NCI-H2107 (cell line): ENCODE data around the gene TRIM5.
"Not testable (repeated sequence)": the region's sequence is repeated elsewhere in the genome, so short reads cannot be mapped to it uniquely, and the experiment has no call there.

ENCODE experiments used
- DNase-seq: peaks from one replicate; lab custom pipeline; 2025; lab: John Stamatoyannopoulos, UW

TRIM5 gene

GRCh38 chr11:5684646-5685362 is at the start of gene TRIM5:
TSS of gene TRIM5 (minus strand) at chr11:5685074. CDS start at chr11:5680177, 4,897 bp downstream.
- no peak for DNase-seq

GRCh38 chr11:5727691-5728090 is 42.8 kb upstream of the TRIM5 start:
- no peak for DNase-seq

GRCh38 chr11:5726351-5726750 is 41.5 kb upstream of the TRIM5 start:
- no peak for DNase-seq

GRCh38 chr11:5722622-5723021 is 37.7 kb upstream of the TRIM5 start:
- no peak for DNase-seq

- no peak for DNase-seq
Observed at GRCh38 chr11:5719703-5720495, 35.0 kb upstream of the TRIM5 start.

- not testable (repeated sequence) for DNase-seq
Observed at GRCh38 chr11:5716518-5716917, 31.6 kb upstream of the TRIM5 start.

- DNase-seq: no peak
Observed at GRCh38 chr11:5713695-5714094, 28.8 kb upstream of the TRIM5 start.

- DNase-seq: no peak
Observed at GRCh38 chr11:5712507-5712906, 27.6 kb upstream of the TRIM5 start.

- no peak for DNase-seq
Observed at GRCh38 chr11:5705688-5706087, 20.8 kb upstream of the TRIM5 start.

GRCh38 chr11:5703741-5704536 is 19.1 kb upstream of the TRIM5 start:
- DNase-seq: no peak

- DNase-seq: no peak
Observed at GRCh38 chr11:5701055-5701577, 16.2 kb upstream of the TRIM5 start.

GRCh38 chr11:5700421-5701054 is 15.7 kb upstream of the TRIM5 start:
- DNase-seq: no peak

GRCh38 chr11:5698281-5698680 is 13.4 kb upstream of the TRIM5 start:
- DNase-seq: no peak

GRCh38 chr11:5696210-5696609 is 11.3 kb upstream of the TRIM5 start:
- DNase-seq: no peak

- DNase-seq: no peak
Observed at GRCh38 chr11:5695580-5695979, 10.7 kb upstream of the TRIM5 start.

GRCh38 chr11:5694642-5695041 is 9.8 kb upstream of the TRIM5 start:
- DNase-seq: no peak

- no peak for DNase-seq
Observed at GRCh38 chr11:5691964-5692361, 7.1 kb upstream of the TRIM5 start.

GRCh38 chr11:5691238-5691963 is 6.5 kb upstream of the TRIM5 start:
- DNase-seq: not testable (repeated sequence)

GRCh38 chr11:5690736-5691135 is 5.9 kb upstream of the TRIM5 start:
- no peak for DNase-seq

- no peak for DNase-seq
Observed at GRCh38 chr11:5690216-5690615, 5.3 kb upstream of the TRIM5 start.

GRCh38 chr11:5689551-5689983 is 4.7 kb upstream of the TRIM5 start, which contains the start of gene TRIM22:
TSS of gene TRIM22 (plus strand) at chr11:5689790. CDS start at chr11:5696233, 6,443 bp downstream.
- DNase-seq: no peak
